Hepatocyte (in vitro differentiated cells): ENCODE measurements around the gene TPD52L2. TPM values are rescaled to one million over a fixed set of nuclear protein-coding genes. Genes with fewer than 3 reads are reported as not detected.

Experiments
- DNase-seq: peaks from one replicate; pipeline ENCODE4 v3.0.0-alpha.2; 2016; ENCODE audit warnings: low spot score
- H2AFZ ChIP-seq: fragments of 200-600 bp; sonication (generic); 2 replicates; pipeline ENCODE4 v1.6.0; 2016; ENCODE audit warnings: antibody characterized with exemption, mild to moderate bottlenecking
- H3K27ac ChIP-seq: fragments of 200-600 bp; sonication (generic); 2 replicates; pipeline ENCODE4 v1.5.1; 2016; ENCODE audit warnings: mild to moderate bottlenecking
- H3K27me3 ChIP-seq: fragments of 200-600 bp; sonication (generic); 2 replicates; pipeline ENCODE4 v1.6.1; 2016
- H3K36me3 ChIP-seq: fragments of 200-600 bp; sonication (generic); replicated peaks from 2 replicates; pipeline ENCODE4 v1.5.1; 2016; ENCODE audit warnings: low read depth; ENCODE audit not compliant: insufficient read depth
- H3K4me1 ChIP-seq: fragments of 200-600 bp; sonication (generic); 2 replicates; pipeline ENCODE4 v1.5.1; 2016; ENCODE audit warnings: mild to moderate bottlenecking, moderate library complexity; ENCODE audit not compliant: insufficient read depth
- H3K4me2 ChIP-seq: fragments of 200-600 bp; sonication (generic); 2 replicates; pipeline ENCODE4 v1.6.0; 2016
- H3K4me3 ChIP-seq: fragments of 200-600 bp; sonication (generic); 2 replicates; pipeline ENCODE4 v1.5.1; 2016; ENCODE audit warnings: mild to moderate bottlenecking
- H3K79me2 ChIP-seq: fragments of 200-600 bp; sonication (generic); 2 replicates; pipeline ENCODE4 v1.6.0; 2017; ENCODE audit warnings: mild to moderate bottlenecking
- H3K9me2 ChIP-seq: fragments of 200-600 bp; sonication (generic); replicated peaks from 2 replicates; pipeline ENCODE4 v1.6.0; 2017; ENCODE audit warnings: mild to moderate bottlenecking; ENCODE audit not compliant: insufficient read depth
- H3K9me3 ChIP-seq: fragments of 200-600 bp; sonication (generic); 2 replicates; pipeline ENCODE4 v1.5.1; 2016; ENCODE audit warnings: low read depth, mild to moderate bottlenecking
- H4K20me1 ChIP-seq: fragments of 200-600 bp; sonication (generic); 2 replicates; pipeline ENCODE4 v1.6.0; 2016; ENCODE audit warnings: mild to moderate bottlenecking; ENCODE audit not compliant: insufficient read depth, poor library complexity, severe bottlenecking
- EZH2 ChIP-seq: fragments of 200-600 bp; sonication (generic); IDR thresholded peaks from 2 replicates; pipeline ENCODE4 v1.6.1; 2016; ENCODE audit warnings: antibody characterized with exemption, mild to moderate bottlenecking, borderline replicate concordance
- EZH2phosphoT487 ChIP-seq: fragments of 200-600 bp; sonication (generic); IDR thresholded peaks from one replicate; pipeline ENCODE4 v1.6.1; 2018; ENCODE audit warnings: antibody characterized with exemption, mild to moderate bottlenecking, low read depth, moderate library complexity; ENCODE audit not compliant: unreplicated experiment, severe bottlenecking
- WGBS: methylation state at CpG from one replicate; pipeline ENCODE4 v1.1.6; 2016; ENCODE audit warnings: low lambda C conversion rate; ENCODE audit errors: missing lambda C conversion rate; 5-methylcytosine and 5-hydroxymethylcytosine counted together
- polyA plus RNA-seq: library from polyadenylated mRNA; unstranded; fragments of >200 nt; fragmentation: Nextera tagmentation; extraction: Ambion mirVana; gene quantifications from 2 replicates; pipeline ENCODE4 v1.2.1, GENCODE V29; 2016
- total RNA-seq: library from RNA; depleted of rRNA; stranded (reverse); fragments of >200 nt; gene quantifications from 2 replicates; pipeline ENCODE4 v1.2.3, GENCODE V29; 2014
- TF ChIP-seq, protein P1 (sequence below): fragments of 200-600 bp; sonication (generic); IDR thresholded peaks from 2 replicates; pipeline ENCODE4 v1.5.1; 2016; ENCODE audit warnings: antibody characterized with exemption, mild to moderate bottlenecking; ENCODE audit not compliant: poor library complexity

TPD52L2 gene
- total and polyA plus RNA-seq, 2 experiments from 2014 or later = 83.2 to 93.8 TPM

DNA sequence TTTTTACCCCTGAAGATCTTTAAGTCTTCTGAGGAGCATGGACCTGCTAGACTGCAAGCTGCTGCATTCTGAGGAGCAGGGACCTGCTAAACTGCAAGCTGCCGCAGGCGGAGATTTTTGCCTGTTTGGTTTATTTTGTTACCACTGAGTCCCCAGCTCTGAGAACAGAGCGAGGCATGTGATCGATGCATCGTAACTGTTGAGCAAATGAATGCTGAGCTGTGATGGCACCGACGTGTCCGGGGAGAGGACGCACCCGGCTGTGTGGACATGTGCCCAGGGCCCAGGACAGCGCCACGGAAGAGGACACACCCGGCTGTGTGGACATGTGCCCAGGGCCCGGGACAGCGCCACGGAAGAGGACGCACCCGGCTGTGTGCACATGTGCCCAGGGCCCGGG, 54.1 kb downstream of the TPD52L2 start:
- no peaks in the 10 kb centered on the region for H3K27me3 ChIP-seq
- peaks cover 5% of the 10 kb centered on the region for H3K4me1 ChIP-seq
- TF ChIP-seq EZH2 (no peak), EZH2phosphoT487 (no peak)
- TF ChIP-seq, protein P1, sequence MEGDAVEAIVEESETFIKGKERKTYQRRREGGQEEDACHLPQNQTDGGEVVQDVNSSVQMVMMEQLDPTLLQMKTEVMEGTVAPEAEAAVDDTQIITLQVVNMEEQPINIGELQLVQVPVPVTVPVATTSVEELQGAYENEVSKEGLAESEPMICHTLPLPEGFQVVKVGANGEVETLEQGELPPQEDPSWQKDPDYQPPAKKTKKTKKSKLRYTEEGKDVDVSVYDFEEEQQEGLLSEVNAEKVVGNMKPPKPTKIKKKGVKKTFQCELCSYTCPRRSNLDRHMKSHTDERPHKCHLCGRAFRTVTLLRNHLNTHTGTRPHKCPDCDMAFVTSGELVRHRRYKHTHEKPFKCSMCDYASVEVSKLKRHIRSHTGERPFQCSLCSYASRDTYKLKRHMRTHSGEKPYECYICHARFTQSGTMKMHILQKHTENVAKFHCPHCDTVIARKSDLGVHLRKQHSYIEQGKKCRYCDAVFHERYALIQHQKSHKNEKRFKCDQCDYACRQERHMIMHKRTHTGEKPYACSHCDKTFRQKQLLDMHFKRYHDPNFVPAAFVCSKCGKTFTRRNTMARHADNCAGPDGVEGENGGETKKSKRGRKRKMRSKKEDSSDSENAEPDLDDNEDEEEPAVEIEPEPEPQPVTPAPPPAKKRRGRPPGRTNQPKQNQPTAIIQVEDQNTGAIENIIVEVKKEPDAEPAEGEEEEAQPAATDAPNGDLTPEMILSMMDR = no peak
- no peak overlapping the region for H3K27ac ChIP-seq
- no peaks in the 10 kb centered on the region for H3K36me3 ChIP-seq
- no peak overlapping the region for H2AFZ ChIP-seq
- no peak for DNase-seq
- no peaks in the 10 kb centered on the region for H3K9me3 ChIP-seq
- no peak overlapping the region for H3K4me2 ChIP-seq
- WGBS = 96% methylated on average over 8 of the region's 19 CpGs
- H3K4me3 ChIP-seq = no peak overlapping the region
- H3K9me2 ChIP-seq = no peaks in the 10 kb centered on the region
- peaks cover 31% of the 10 kb centered on the region for H4K20me1 ChIP-seq
- H3K79me2 ChIP-seq = peaks cover 93% of the 10 kb centered on the region

DNA sequence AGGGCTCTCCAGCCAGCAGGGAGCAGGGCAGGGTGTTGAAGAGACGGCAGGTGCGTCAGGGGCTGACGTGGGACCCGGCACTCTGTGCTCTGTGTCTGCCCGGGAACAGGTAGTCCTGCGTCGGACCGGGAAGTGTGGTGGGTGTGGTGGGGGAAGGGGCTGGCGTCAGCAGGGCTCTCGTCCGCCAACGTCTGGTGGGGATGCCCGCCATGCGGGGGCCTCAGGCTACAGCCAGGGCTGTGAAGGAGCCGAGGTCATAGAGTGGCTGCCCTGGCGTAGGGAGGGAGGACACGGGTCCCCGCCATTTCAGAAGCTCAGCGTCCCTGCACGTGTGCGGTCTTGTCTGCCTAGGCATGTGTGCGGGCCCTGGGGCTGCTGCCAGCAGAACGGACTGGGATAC, 55.2 kb downstream of the TPD52L2 start:
- WGBS = over 99% methylated on average over 22 of the region's 23 CpGs
- H3K4me2 ChIP-seq = no peak overlapping the region
- H3K27me3 ChIP-seq = no peaks in the 10 kb centered on the region
- TF ChIP-seq EZH2phosphoT487 (no peak), EZH2 (no peak)
- TF ChIP-seq, protein P1 = no peak
- no peaks in the 10 kb centered on the region for H3K9me3 ChIP-seq
- no peak overlapping the region for H3K4me3 ChIP-seq
- no peak overlapping the region for H2AFZ ChIP-seq
- no peaks in the 10 kb centered on the region for H3K9me2 ChIP-seq
- H3K4me1 ChIP-seq = peaks cover 5% of the 10 kb centered on the region
- H3K79me2 ChIP-seq = peaks cover 93% of the 10 kb centered on the region
- no peak overlapping the region for H3K27ac ChIP-seq
- DNase-seq = no peak
- H3K36me3 ChIP-seq = no peaks in the 10 kb centered on the region
- H4K20me1 ChIP-seq = peaks cover 36% of the 10 kb centered on the region

DNA sequence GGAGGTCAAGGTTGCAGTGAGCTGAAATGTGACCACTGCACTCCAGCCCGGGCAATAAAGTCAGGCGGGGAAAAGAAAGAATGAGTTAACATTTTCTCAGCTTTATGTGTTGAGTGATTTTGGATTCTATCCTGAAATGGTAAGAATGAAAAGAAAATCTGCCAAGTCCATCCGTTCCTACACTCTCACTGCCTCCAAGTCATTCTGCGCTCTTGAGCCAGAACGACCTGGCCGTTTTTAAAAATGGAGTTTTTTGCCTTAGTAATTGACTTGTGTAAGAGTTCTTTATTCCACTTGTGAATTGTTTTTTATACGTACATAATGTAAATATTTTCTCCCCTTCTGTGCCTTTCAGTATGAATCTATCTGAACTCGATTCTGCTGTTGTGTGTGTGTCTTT, 58.6 kb downstream of the TPD52L2 start:
- H3K9me3 ChIP-seq = no peaks in the 10 kb centered on the region
- H4K20me1 ChIP-seq = peaks cover 45% of the 10 kb centered on the region
- H3K4me1 ChIP-seq = peaks cover 5% of the 10 kb centered on the region
- H3K27ac ChIP-seq = no peak overlapping the region
- H3K79me2 ChIP-seq = peaks cover 83% of the 10 kb centered on the region
- H3K9me2 ChIP-seq = no peaks in the 10 kb centered on the region
- no peaks in the 10 kb centered on the region for H3K27me3 ChIP-seq
- DNase-seq = no peak
- TF ChIP-seq, protein P1 = no peak
- TF ChIP-seq EZH2phosphoT487 (no peak), EZH2 (no peak)
- H3K4me3 ChIP-seq = no peak overlapping the region
- H2AFZ ChIP-seq = no peak overlapping the region
- 76% methylated on average over 8 of the region's 8 CpGs for WGBS
- H3K36me3 ChIP-seq = peaks cover 3% of the 10 kb centered on the region
- H3K4me2 ChIP-seq = no peak overlapping the region

DNA sequence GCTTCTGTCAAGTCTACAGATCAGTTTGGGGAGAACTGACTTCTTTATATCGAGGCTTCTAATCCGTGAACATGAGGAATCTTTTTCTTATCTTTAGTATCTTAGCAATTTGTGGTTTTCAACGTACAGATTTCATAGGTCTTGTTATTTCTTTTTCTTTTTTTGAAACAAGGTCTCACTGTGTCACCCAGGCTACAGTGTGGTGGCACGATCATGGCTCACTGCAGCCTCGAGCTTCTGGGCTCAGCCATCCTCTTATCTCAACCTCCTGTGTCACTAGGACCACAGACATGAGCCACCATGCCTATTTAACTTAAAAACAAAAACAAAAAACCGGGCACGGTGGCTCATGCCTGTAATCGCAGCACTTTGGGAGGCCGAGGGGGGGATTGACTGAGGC, 59.2 kb downstream of the TPD52L2 start:
- no peak overlapping the region for H3K27ac ChIP-seq
- no peak for DNase-seq
- H3K4me2 ChIP-seq = no peak overlapping the region
- no peaks in the 10 kb centered on the region for H3K9me3 ChIP-seq
- peaks cover 45% of the 10 kb centered on the region for H4K20me1 ChIP-seq
- H2AFZ ChIP-seq = no peak overlapping the region
- no peaks in the 10 kb centered on the region for H3K9me2 ChIP-seq
- no peaks in the 10 kb centered on the region for H3K27me3 ChIP-seq
- no peak overlapping the region for H3K4me3 ChIP-seq
- WGBS = 82% methylated on average over 9 of the region's 9 CpGs
- H3K79me2 ChIP-seq = peaks cover 77% of the 10 kb centered on the region
- no peak for TF ChIP-seq EZH2phosphoT487
- TF ChIP-seq EZH2 = no peak
- TF ChIP-seq, protein P1 = no peak
- H3K36me3 ChIP-seq = peaks cover 3% of the 10 kb centered on the region
- H3K4me1 ChIP-seq = peaks cover 5% of the 10 kb centered on the region
